ENCODE results near the gene CACNG1. TPM values are rescaled to one million over a fixed set of nuclear protein-coding genes. Genes with fewer than 3 reads are reported as not detected.

The CACNG1 gene
- total RNA-seq, 4 donors from 2014 or later: not detected

GRCh38 chr17:67054011-67054591 is 9.7 kb downstream of the CACNG1 start:
- TF ChIP-seq CTCF (IDR thresholded peaks at IDR 0.05): no peak
- TF ChIP-seq POLR2AphosphoS5 (IDR thresholded peaks at IDR 0.05): no peak
- no peak for TF ChIP-seq EP300 (IDR thresholded peaks at IDR 0.05; ENCODE audit: low read depth)
- TF ChIP-seq POLR2A (IDR thresholded peaks at IDR 0.05): no peak
- in situ Hi-C loops (cut with MboI; ENCODE audit: low pct_ligation_motif_present in 1 of 4, low pct_unique_long_range_greater_than_20kb in 1 of 4, low sequenced_read_pairs in 3 of 4): no loop called here
- 84% methylated on average over 19 of the region's 19 CpGs; no CpG with 5 or more reads in 1 of the 2 donors for WGBS, 2 donors (ENCODE audit: low coverage in 1 of 2)

GRCh38 chr17:67054608-67055007 is 10.3 kb downstream of the CACNG1 start:
- Histone ChIP-seq H3K27ac (no peak overlapping the region), H3K36me3 (no peaks in the 10 kb centered on the region), H3K9me3 (peaks cover 0 to 3% of the 10 kb centered on the region in 2 donors), H3K4me3 (no peak overlapping the region), H3K27me3 (no peaks in the 10 kb centered on the region), H3K4me1 (peaks cover 0 to 25% (median 6%) of the 10 kb centered on the region in 4 donors)
- no peak for DNase-seq
- intact Hi-C loops (cut with DNase I; ENCODE audit: low total_unique reads) (no loop called here), in situ Hi-C loops (cut with MboI; ENCODE audit: low pct_ligation_motif_present in 1 of 4, low pct_unique_long_range_greater_than_20kb in 1 of 4, low sequenced_read_pairs in 3 of 4) (no loop called here)
- TF ChIP-seq EP300 (IDR thresholded peaks at IDR 0.05; ENCODE audit: low read depth): no peak
- TF ChIP-seq CTCF (IDR thresholded peaks at IDR 0.05): no peak
- TF ChIP-seq POLR2AphosphoS5 (IDR thresholded peaks at IDR 0.05): no peak
- TF ChIP-seq POLR2A (IDR thresholded peaks at IDR 0.05): no peak
- 86% methylated on average over 5 of the region's 5 CpGs; no CpG with 5 or more reads in 1 of the 2 donors for WGBS, 2 donors (ENCODE audit: low coverage in 1 of 2)

More at GRCh38 chr17:67054011-67054591, 9.7 kb downstream of the CACNG1 start:
- Histone ChIP-seq H3K4me1 (peaks cover 0 to 25% (median 6%) of the 10 kb centered on the region in 4 donors), H3K36me3 (no peaks in the 10 kb centered on the region), H3K27ac (no peak overlapping the region), H3K27me3 (no peaks in the 10 kb centered on the region), H3K4me3 (no peak overlapping the region), H3K9me3 (peaks cover 5 to 8% of the 10 kb centered on the region in 2 donors)
- intact Hi-C loops (cut with DNase I; ENCODE audit: low total_unique reads): no loop called here
- no peak for DNase-seq

- no peak for DNase-seq
- no peak overlapping the region for H3K27ac ChIP-seq
- in situ Hi-C loops (cut with MboI; ENCODE audit: low pct_ligation_motif_present in 1 of 4, low pct_unique_long_range_greater_than_20kb in 1 of 4, low sequenced_read_pairs in 3 of 4) (no loop called here), intact Hi-C loops (cut with DNase I; ENCODE audit: low total_unique reads) (no loop called here)
- 93% methylated on average over 19 of the region's 19 CpGs; no CpG with 5 or more reads in 1 of the 2 donors for WGBS, 2 donors (ENCODE audit: low coverage in 1 of 2)
- no peaks in the 10 kb centered on the region for H3K27me3 ChIP-seq
- peaks cover 0 to 25% (median 6%) of the 10 kb centered on the region in 4 donors for H3K4me1 ChIP-seq
- no peak for TF ChIP-seq POLR2A (IDR thresholded peaks at IDR 0.05)
- no peaks in the 10 kb centered on the region for H3K36me3 ChIP-seq
- H3K4me3 ChIP-seq: no peak overlapping the region
- H3K9me3 ChIP-seq: no peaks in the 10 kb centered on the region
Measured at GRCh38 chr17:67055041-67055443, 10.7 kb downstream of the CACNG1 start.

- no peaks in the 10 kb centered on the region for H3K27me3 ChIP-seq
- no peaks in the 10 kb centered on the region for H3K9me3 ChIP-seq
- peaks cover 0 to 25% (median 6%) of the 10 kb centered on the region in 4 donors for H3K4me1 ChIP-seq
- intact Hi-C loops (cut with DNase I; ENCODE audit: low total_unique reads) (no loop called here), in situ Hi-C loops (cut with MboI; ENCODE audit: low pct_ligation_motif_present in 1 of 4, low pct_unique_long_range_greater_than_20kb in 1 of 4, low sequenced_read_pairs in 3 of 4) (no loop called here)
- WGBS, 2 donors (ENCODE audit: low coverage in 1 of 2): 71% methylated on average over 29 of the region's 29 CpGs; no CpG with 5 or more reads in 1 of the 2 donors
- H3K36me3 ChIP-seq: no peaks in the 10 kb centered on the region
- no peak overlapping the region for H3K4me3 ChIP-seq
- peak; percentile 57 for DNase-seq
- TF ChIP-seq EP300 (IDR thresholded peaks at IDR 0.05; ENCODE audit: low read depth) (no peak), POLR2AphosphoS5 (IDR thresholded peaks at IDR 0.05) (peak in 2 of 3 donors; percentile 43 to 48), POLR2A (IDR thresholded peaks at IDR 0.05) (peak; percentile 16), CTCF (IDR thresholded peaks at IDR 0.05) (peak in 1 of 5 experiments; percentile 14)
- H3K27ac ChIP-seq: peak overlapping the region; percentile 61 to 77 (median 68)
Measured at GRCh38 chr17:67055811-67056745, 11.7 kb downstream of the CACNG1 start.
